GM19025 (cell line): ENCODE data around the gene FHIT.
"Not testable (repeated sequence)": the region's sequence is repeated elsewhere in the genome, so short reads cannot be mapped to it uniquely, and the experiment has no call there.

Experiments used
- ATAC-seq: cut with Tn5 transposase; IDR thresholded peaks from one replicate; pipeline ENCODE4 v1.9.1; 2021; ENCODE audit warnings: mild to moderate bottlenecking, low read depth, moderate library complexity; ENCODE audit not compliant: unreplicated experiment

FHIT gene

GRCh38 chr3:61066800-61067199 is 184.5 kb downstream of the FHIT start:
- ATAC-seq: no peak

- not testable (repeated sequence) for ATAC-seq
Observed at GRCh38 chr3:61066222-61066621, 185.0 kb downstream of the FHIT start.

- no peak for ATAC-seq
Observed at GRCh38 chr3:61065451-61066011, 185.7 kb downstream of the FHIT start.

GRCh38 chr3:61061092-61061723 is 190.0 kb downstream of the FHIT start:
- ATAC-seq: no peak

GRCh38 chr3:61060411-61060861 is 190.8 kb downstream of the FHIT start:
- no peak for ATAC-seq

DNA sequence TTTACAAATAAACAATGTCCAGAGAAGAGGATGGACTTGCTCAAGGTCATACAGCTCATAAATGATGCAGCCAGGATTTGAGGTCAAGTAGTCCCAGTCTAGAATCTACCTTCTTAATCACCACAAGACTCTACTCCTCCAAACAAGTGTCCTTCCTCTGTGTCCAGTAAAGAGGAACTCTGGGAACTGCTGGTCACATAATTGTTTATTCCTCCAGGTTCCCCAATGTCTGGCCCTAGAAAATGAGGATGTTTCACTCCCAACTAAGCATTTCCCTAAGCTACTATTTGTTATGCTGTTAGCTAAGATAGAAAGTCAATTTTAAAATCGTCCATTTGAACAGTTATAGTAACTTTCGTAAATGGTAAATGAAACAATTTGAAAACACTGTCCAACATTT is 192.4 kb downstream of the FHIT start:
- ATAC-seq: no peak

- ATAC-seq: no peak
Observed at GRCh38 chr3:61057464-61057863, 193.8 kb downstream of the FHIT start.

- no peak for ATAC-seq
Observed at GRCh38 chr3:61055447-61055846, 195.8 kb downstream of the FHIT start.

GRCh38 chr3:61053781-61054496 is 197.3 kb downstream of the FHIT start:
- no peak for ATAC-seq

- ATAC-seq: no peak
Observed at GRCh38 chr3:61052851-61053250, 198.4 kb downstream of the FHIT start.

DNA sequence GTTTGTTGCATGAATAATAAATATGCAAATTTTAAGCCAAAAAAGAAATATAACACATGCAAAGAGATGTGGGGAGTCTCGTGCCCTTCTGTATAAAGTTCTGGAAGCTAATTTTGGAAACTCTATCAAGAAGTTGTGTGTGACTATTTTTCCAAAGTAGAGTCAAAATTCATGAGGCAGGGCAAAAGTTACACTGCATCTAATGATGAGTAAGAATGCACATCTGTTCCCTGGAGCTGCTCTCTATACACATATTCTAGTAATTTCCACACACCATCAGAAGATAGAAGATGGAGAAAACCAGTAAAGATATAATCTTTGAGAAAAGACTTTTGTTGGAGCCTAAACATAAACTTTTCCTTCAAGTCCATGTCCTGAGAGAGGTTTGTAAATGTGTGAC is 199.6 kb downstream of the FHIT start:
- no peak for ATAC-seq

DNA sequence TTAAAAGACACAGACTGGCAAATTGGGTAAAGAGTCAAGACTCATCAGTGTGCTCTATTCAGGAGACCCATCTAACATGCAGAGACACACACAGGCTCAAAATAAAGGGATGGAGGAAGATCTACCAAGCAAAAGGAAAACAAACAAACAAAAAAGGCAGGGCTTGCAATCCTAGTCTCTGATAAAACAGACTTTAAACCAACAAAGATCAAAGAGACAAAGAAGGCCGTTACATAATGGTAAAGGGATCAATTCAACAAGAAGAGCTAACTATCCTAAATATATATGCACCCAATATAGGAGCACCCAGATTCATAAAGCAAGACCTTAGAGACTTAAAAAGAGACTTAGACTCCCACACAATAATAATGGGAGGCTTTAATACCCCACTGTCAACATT is 206.1 kb downstream of the FHIT start:
- not testable (repeated sequence) for ATAC-seq

DNA sequence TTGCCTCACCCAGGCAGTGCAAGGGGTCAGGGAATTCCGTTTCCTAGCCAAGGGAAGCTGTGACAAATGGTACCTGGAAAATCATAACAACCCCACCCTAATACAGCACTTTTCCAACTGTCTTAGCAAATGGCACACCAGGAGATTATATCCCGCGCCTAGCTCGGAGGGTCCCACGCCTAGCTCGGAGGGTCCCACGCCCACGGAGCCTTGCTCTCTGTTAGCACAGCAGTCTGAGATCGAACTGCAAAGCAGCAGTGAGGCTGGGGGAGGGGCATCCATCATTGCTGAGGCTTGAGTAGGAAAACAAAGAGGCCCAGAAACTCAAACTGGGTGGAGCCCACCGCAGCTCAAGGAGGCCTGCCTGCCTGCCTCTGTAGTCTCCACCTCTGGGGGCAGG is 208.1 kb downstream of the FHIT start:
- ATAC-seq: no peak

DNA sequence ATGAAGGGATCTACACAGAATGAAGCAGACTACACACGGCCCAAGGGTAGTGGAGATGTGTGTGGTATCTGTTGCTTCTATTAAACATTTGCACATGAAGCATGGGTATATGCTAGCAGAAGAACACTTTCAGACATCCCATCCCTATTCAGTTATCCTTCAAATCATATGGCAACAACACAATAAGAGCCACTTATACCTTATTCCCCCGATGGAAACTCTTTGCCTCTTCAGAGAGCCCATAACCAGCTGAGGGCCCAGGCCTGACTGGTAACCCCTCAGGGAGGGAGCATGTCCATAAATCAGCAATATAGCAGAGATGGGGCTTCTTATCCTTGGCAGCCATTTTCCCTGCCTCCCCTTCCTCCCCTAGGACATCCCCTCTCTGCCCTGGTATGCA is 210.6 kb downstream of the FHIT start:
- no peak for ATAC-seq

- ATAC-seq: no peak
Observed at GRCh38 chr3:61035573-61035972, 215.7 kb downstream of the FHIT start.

DNA sequence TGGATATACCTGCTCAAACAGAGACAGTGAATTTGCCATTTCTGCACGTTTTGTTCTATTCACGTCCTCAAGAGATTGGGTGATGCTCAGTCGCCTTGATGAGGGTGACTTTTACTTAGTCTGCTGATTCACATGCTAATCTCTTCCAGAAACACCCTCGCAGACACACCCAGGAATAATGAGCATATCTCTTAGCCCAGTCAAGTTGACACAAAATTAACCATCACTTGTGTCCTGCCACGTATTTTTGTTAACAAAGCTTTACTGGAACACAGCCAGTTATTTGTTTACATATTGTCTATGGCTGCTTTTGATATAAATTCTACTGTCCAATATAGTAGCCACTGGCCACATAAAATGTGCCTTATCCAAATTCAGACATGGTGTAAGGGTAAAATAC is 218.3 kb downstream of the FHIT start:
- ATAC-seq: no peak

- ATAC-seq: no peak
Observed at GRCh38 chr3:61031503-61031902, 219.7 kb downstream of the FHIT start.

- ATAC-seq: no peak
Observed at GRCh38 chr3:61030469-61031035, 220.7 kb downstream of the FHIT start.

DNA sequence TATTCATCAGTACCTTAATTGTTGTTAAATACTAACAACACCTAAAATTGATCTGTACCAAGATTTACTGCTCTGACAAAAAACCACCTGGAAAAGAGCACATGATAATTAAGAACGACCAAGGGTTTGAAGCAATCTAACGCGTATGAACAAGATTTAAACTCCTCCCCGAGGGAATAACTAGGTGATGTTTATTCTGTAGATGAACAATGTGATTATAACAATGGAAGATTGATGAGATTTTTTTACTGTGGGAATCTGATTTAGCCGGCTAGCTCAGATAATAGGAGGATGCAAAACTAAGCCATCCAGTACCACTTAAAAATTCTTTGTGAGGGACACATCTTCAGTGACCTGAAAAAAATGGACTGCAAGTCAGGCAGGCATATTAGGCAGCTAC is 222.1 kb downstream of the FHIT start:
- no peak for ATAC-seq

- ATAC-seq: no peak
Observed at GRCh38 chr3:61018807-61019206, 232.4 kb downstream of the FHIT start.

DNA sequence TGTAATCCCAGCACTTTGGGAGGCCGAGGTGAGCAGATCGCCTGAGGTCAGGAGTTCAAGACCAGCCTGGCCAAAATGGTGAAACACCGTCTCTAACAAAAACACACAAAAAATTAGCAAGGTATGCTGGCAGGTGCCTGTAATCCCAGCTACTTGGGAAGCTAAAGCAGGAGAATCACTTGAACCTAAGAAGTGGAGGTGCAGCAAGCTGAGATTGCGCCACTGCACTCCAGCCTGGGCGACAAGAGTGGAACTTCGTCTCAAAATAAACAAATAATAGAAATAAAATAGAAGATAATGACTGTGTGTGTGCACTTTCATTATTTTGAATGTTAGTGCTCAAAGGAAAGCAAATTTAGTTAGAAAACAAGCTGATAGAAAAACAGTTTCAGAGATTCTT is 234.2 kb downstream of the FHIT start:
- ATAC-seq: not testable (repeated sequence)

DNA sequence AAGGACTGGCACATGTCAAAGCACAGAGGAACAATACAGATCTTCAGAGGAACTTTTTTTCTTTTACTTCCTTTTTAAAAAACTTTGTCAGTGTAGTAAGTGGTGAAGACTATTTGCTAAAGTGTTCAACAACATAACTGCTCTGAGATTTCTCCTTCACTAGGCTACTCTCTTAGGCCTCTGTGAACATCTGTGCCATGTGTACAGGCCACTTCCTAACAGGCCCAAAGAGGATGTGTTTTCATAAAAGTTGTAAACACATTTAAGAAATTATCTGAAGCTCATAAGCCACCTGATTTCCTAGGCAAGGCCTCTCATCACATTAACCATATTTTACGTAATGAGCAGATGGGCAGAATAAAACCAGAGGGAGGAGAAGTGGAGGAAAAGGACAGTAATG is 235.4 kb downstream of the FHIT start:
- ATAC-seq: no peak
